Gastrocnemius medialis (tissue), 4 donors: ENCODE data around the gene PEAK3.

Experiments used
- CTCF ChIP-seq, 5 experiments: fragments of 450-650 bp in 3 of 5; fragments of 200-600 bp in 2 of 5; sonication (generic) in 2 of 5; IDR thresholded peaks in 4 of 5; conservative IDR thresholded peaks in 1 of 5; 1 replicate in 4 of 5; 2 replicates in 1 of 5; pipeline ENCODE4 v1.5.1; 2016 to 2019; ENCODE audit warnings: antibody characterized with exemption in 5 of 5, mild to moderate bottlenecking in 3 of 5, moderate library complexity in 3 of 5
- POLR2A ChIP-seq, 2 donors: fragments of 450-650 bp; IDR thresholded peaks; one replicate each; pipeline ENCODE4 v1.6.1; 2017; ENCODE audit warnings: antibody characterized with exemption in 2 of 2, mild to moderate bottlenecking in 2 of 2, moderate library complexity in 2 of 2

- no peak for TF ChIP-seq CTCF (IDR thresholded peaks at IDR 0.05 in 4 of 5, conservative IDR thresholded peaks at IDR 0.05 in 1 of 5)
- TF ChIP-seq POLR2A (IDR thresholded peaks at IDR 0.05): no peak
Observed at GRCh38 chr19:2226051-2226839, 55.7 kb downstream of the PEAK3 start.
